ENCODE results near the gene PRKX. TPM values are rescaled to one million over a fixed set of nuclear protein-coding genes. Genes with fewer than 3 reads are reported as not detected.
"Not testable (repeated sequence)": the region's sequence is repeated elsewhere in the genome, so short reads cannot be mapped to it uniquely, and the experiment has no call there.

The PRKX gene
- total RNA-seq, 1 donor from 2014 or later: 58.8 TPM

GRCh38 chrX:3712051-3712869 is 1.2 kb downstream of the PRKX start:
- H3K27ac Mint-ChIP-seq: peak overlapping the region; percentile 86
- H3K9me3 Mint-ChIP-seq: no peaks in the 10 kb centered on the region
- H3K27me3 Mint-ChIP-seq (ENCODE audit: low read depth): no peaks in the 10 kb centered on the region
- no peaks in the 10 kb centered on the region for H3K36me3 Mint-ChIP-seq
- peak in 1 of 2 experiments; percentile 45 for DNase-seq (ENCODE audit: low spot score in 2 of 2, unreplicated experiment in 2 of 2)
- H3K4me3 Mint-ChIP-seq: peak overlapping the region; percentile 89
- no peak for TF ChIP-seq CTCF (IDR thresholded peaks at IDR 0.05; ENCODE audit: unreplicated experiment)
- peaks cover 15% of the 10 kb centered on the region for H3K4me1 Mint-ChIP-seq

GRCh38 chrX:3711331-3711917 is 2.0 kb downstream of the PRKX start:
- TF ChIP-seq CTCF (IDR thresholded peaks at IDR 0.05; ENCODE audit: unreplicated experiment): no peak
- no peaks in the 10 kb centered on the region for H3K9me3 Mint-ChIP-seq
- H3K36me3 Mint-ChIP-seq: peaks cover 2% of the 10 kb centered on the region
- DNase-seq (ENCODE audit: low spot score in 2 of 2, unreplicated experiment in 2 of 2): no peak
- H3K27ac Mint-ChIP-seq: peak overlapping the region; percentile 10
- H3K4me3 Mint-ChIP-seq: peak overlapping the region; percentile 89
- H3K27me3 Mint-ChIP-seq (ENCODE audit: low read depth): no peaks in the 10 kb centered on the region
- H3K4me1 Mint-ChIP-seq: peaks cover 15% of the 10 kb centered on the region

GRCh38 chrX:3707673-3708274 is 5.7 kb downstream of the PRKX start:
- Mint-ChIP-seq H3K36me3 (peaks cover 16% of the 10 kb centered on the region), H3K4me1 (peaks cover 10% of the 10 kb centered on the region)
- not testable (repeated sequence) for DNase-seq (ENCODE audit: low spot score in 2 of 2, unreplicated experiment in 2 of 2); H3K27ac Mint-ChIP-seq; H3K4me3 Mint-ChIP-seq; H3K9me3 Mint-ChIP-seq; H3K27me3 Mint-ChIP-seq (ENCODE audit: low read depth)

- Mint-ChIP-seq H3K27ac (no peak overlapping the region), H3K4me1 (peaks cover 2% of the 10 kb centered on the region), H3K4me3 (no peak overlapping the region), H3K9me3 (no peaks in the 10 kb centered on the region), H3K27me3 (ENCODE audit: low read depth) (no peaks in the 10 kb centered on the region), H3K36me3 (peaks cover 19% of the 10 kb centered on the region)
- DNase-seq (ENCODE audit: low spot score in 2 of 2, unreplicated experiment in 2 of 2): no peak
- no peak for TF ChIP-seq CTCF (IDR thresholded peaks at IDR 0.05; ENCODE audit: unreplicated experiment)
These were observed 7.0 kb downstream of the PRKX start for GRCh38 chrX:3706481-3706880.

GRCh38 chrX:3703251-3703650 is 10.2 kb downstream of the PRKX start:
- H3K27ac Mint-ChIP-seq; H3K9me3 Mint-ChIP-seq; H3K4me3 Mint-ChIP-seq; DNase-seq (ENCODE audit: low spot score in 2 of 2, unreplicated experiment in 2 of 2); H3K4me1 Mint-ChIP-seq; H3K27me3 Mint-ChIP-seq (ENCODE audit: low read depth): not testable (repeated sequence)
- peaks cover 24% of the 10 kb centered on the region for H3K36me3 Mint-ChIP-seq

- Mint-ChIP-seq H3K36me3 (peaks cover 26% of the 10 kb centered on the region), H3K4me1 (peaks cover 15% of the 10 kb centered on the region)
- not testable (repeated sequence) for H3K27ac Mint-ChIP-seq; H3K4me3 Mint-ChIP-seq; DNase-seq (ENCODE audit: low spot score in 2 of 2, unreplicated experiment in 2 of 2); H3K27me3 Mint-ChIP-seq (ENCODE audit: low read depth); H3K9me3 Mint-ChIP-seq
These were observed 11.4 kb downstream of the PRKX start for GRCh38 chrX:3702095-3702494.

- not testable (repeated sequence) for H3K4me3 Mint-ChIP-seq; H3K27me3 Mint-ChIP-seq (ENCODE audit: low read depth); H3K27ac Mint-ChIP-seq; DNase-seq (ENCODE audit: low spot score in 2 of 2, unreplicated experiment in 2 of 2); H3K9me3 Mint-ChIP-seq
- peaks cover 27% of the 10 kb centered on the region for H3K36me3 Mint-ChIP-seq
- H3K4me1 Mint-ChIP-seq: peaks cover 15% of the 10 kb centered on the region
These were observed 12.0 kb downstream of the PRKX start for GRCh38 chrX:3701445-3701928.
